CD4-positive, alpha-beta T cell (primary cell): ENCODE results near the gene SMIM38. TPM values are rescaled to one million over a fixed set of nuclear protein-coding genes. Genes with fewer than 3 reads are reported as not detected.
"Not testable (repeated sequence)": the region's sequence is repeated elsewhere in the genome, so short reads cannot be mapped to it uniquely, and the experiment has no call there.

ENCODE experiments used
- ATAC-seq: fragments of 200-7000 bp; cut with Tn5 transposase; one replicate; pipeline ENCODE4 v1.10.0; 2022; ENCODE audit warnings: mild to moderate bottlenecking; ENCODE audit not compliant: poor library complexity
- CTCF ChIA-PET: fragments of 350-600 bp; sonication (Branson Sonifier 250); formaldehyde crosslinking; loops from one replicate; lab custom pipeline; 2021; ENCODE audit warnings: antibody characterized with exemption, inconsistent platforms; lab: Charles Lee
- POLR2A ChIA-PET: fragments of 350-600 bp; sonication (Branson Sonifier 250); formaldehyde crosslinking; loops from one replicate; lab custom pipeline; 2021; ENCODE audit warnings: antibody characterized with exemption, inconsistent platforms; lab: Charles Lee
- DNase-seq, 14 experiments: peaks; one replicate each; pipeline ENCODE4 v3.0.0-alpha.2; 2013 to 2020; ENCODE audit warnings: mixed read lengths in 2 of 14
- H3K27ac ChIP-seq, 2 donors: one replicate each; pipeline versions ENCODE4 v1.5.1 to v1.7.0; 2013; ENCODE audit warnings: low read length in 2 of 2, low read depth in 1 of 2, mild to moderate bottlenecking in 1 of 2
- H3K27me3 ChIP-seq, 2 experiments: 1 replicate in 1 of 2; 2 replicates in 1 of 2; pipeline versions ENCODE4 v1.6.1 to v1.7.0; 2013; ENCODE audit warnings: low read length in 2 of 2, control low read depth in 1 of 2, mild to moderate bottlenecking in 1 of 2, moderate library complexity in 1 of 2; ENCODE audit not compliant: insufficient read depth in 2 of 2, control insufficient read depth in 1 of 2
- H3K36me3 ChIP-seq: one replicate; pipeline ENCODE4 v1.6.1; 2013; ENCODE audit warnings: low read length, control low read depth; ENCODE audit not compliant: insufficient read depth
- H3K4me1 ChIP-seq: one replicate; pipeline ENCODE4 v1.6.1; 2013; ENCODE audit warnings: low read length, control low read depth; ENCODE audit not compliant: insufficient read depth
- H3K4me3 ChIP-seq: one replicate; pipeline ENCODE4 v1.5.1; 2013; ENCODE audit warnings: mild to moderate bottlenecking, low read length, moderate library complexity
- H3K9me3 ChIP-seq, 2 experiments: 1 replicate in 1 of 2; 2 replicates in 1 of 2; pipeline versions ENCODE4 v1.6.1 to v1.7.0; 2013; ENCODE audit warnings: low read length in 2 of 2, mild to moderate bottlenecking in 2 of 2, control low read depth in 1 of 2, moderate library complexity in 1 of 2; ENCODE audit not compliant: control insufficient read depth in 1 of 2, insufficient read depth in 1 of 2
- H3K27ac Mint-ChIP-seq: one replicate; pipeline ENCODE4 v1.8.0; 2020; ENCODE audit warnings: mixed read lengths
- H3K27me3 Mint-ChIP-seq: one replicate; pipeline ENCODE4 v1.8.0; 2021; ENCODE audit warnings: mixed read lengths
- H3K36me3 Mint-ChIP-seq: one replicate; pipeline ENCODE4 v1.8.0; 2021; ENCODE audit warnings: low read depth, mixed read lengths
- H3K4me1 Mint-ChIP-seq: one replicate; pipeline ENCODE4 v1.8.0; 2021; ENCODE audit warnings: low read depth, mixed read lengths
- H3K4me3 Mint-ChIP-seq: one replicate; pipeline ENCODE4 v1.8.0; 2020; ENCODE audit warnings: mild to moderate bottlenecking, mixed read lengths
- H3K9me3 Mint-ChIP-seq: one replicate; pipeline ENCODE4 v1.8.0; 2020; ENCODE audit warnings: mixed read lengths
- CTCF ChIP-seq: fragments of 200-600 bp; IDR thresholded peaks from one replicate; pipeline ENCODE4 v1.8.0; 2022; ENCODE audit warnings: antibody characterized with exemption, mild to moderate bottlenecking
- intact Hi-C, 2 experiments: fragments of 100-400 bp; cut with DNase I in 1 of 2; cut with micrococcal nuclease in 1 of 2; formaldehyde crosslinking; loops; one replicate each; pipeline versions ENCODE4 v1.15.1 to v1.9.0; 2023 to 2025; cut with DNase I, micrococcal nuclease
- total RNA-seq, 174 experiments: library from RNA in 2 of 174; stranded (reverse) in 2 of 174; gene quantifications; one replicate each; pipeline ENCODE4 v1.2.3 and lab custom pipeline; 2021 to 2026

SMIM38 gene
- total RNA-seq, 2 experiments from 2014 or later = 0.08 to 0.30 TPM

DNA sequence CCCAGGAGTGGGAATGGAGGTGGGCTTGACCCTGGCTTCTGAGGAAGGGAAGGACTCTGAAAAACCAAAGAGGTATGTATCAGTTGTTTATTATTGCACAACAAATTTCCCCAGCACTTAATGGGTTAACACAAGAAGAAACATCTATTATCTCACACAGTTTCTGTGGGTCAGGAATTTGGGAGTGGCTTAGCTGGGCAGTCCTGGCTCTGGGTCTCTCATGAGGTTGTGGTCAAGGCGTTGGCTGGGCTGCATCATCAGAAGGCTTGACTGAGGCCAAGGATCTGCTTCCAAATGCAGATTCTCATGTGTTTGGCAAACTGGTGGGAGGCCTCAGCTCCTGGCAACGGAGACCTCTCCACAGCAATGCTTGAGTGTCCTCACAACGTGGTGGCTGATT, 17.5 kb upstream of the SMIM38 start:
- ChIA-PET CTCF (no interaction called here), POLR2A (no interaction called here)
- no peaks in the 10 kb centered on the region for H3K36me3 Mint-ChIP-seq

GRCh38 chr11:69140161-69140560, 15.6 kb upstream of the SMIM38 start:
- DNase-seq, H3K4me1 ChIP-seq, H3K4me1 Mint-ChIP-seq, H3K27ac ChIP-seq, H3K9me3 Mint-ChIP-seq, POLR2A ChIA-PET, H3K27me3 Mint-ChIP-seq, H3K9me3 ChIP-seq, H3K27ac Mint-ChIP-seq, ATAC-seq, CTCF ChIA-PET, intact Hi-C loops, H3K4me3 Mint-ChIP-seq, H3K36me3 Mint-ChIP-seq, H3K4me3 ChIP-seq, H3K27me3 ChIP-seq, H3K36me3 ChIP-seq: not testable (repeated sequence)

More for the DNA sequence above, 17.5 kb upstream of the SMIM38 start:
- no peak overlapping the region for H3K4me3 ChIP-seq
- Mint-ChIP-seq H3K9me3 (no peaks in the 10 kb centered on the region), H3K4me3 (no peak overlapping the region), H3K27ac (no peak overlapping the region), H3K4me1 (peaks cover 5% of the 10 kb centered on the region), H3K27me3 (no peaks in the 10 kb centered on the region)
- H3K27me3 ChIP-seq = no peaks in the 10 kb centered on the region
- peaks cover 0 to 4% of the 10 kb centered on the region in 2 experiments for H3K9me3 ChIP-seq
- no peak for ATAC-seq
- H3K4me1 ChIP-seq = peaks cover 8% of the 10 kb centered on the region
- H3K36me3 ChIP-seq = no peaks in the 10 kb centered on the region
- TF ChIP-seq CTCF = no peak
- DNase-seq = no peak
- H3K27ac ChIP-seq = no peak overlapping the region
- intact Hi-C loops = no loop called here

- Histone ChIP-seq H3K27me3 (no peaks in the 10 kb centered on the region), H3K9me3 (no peaks in the 10 kb centered on the region), H3K4me1 (peaks cover 8% of the 10 kb centered on the region), H3K27ac (no peak overlapping the region), H3K36me3 (no peaks in the 10 kb centered on the region), H3K4me3 (no peak overlapping the region)
- no peaks in the 10 kb centered on the region for H3K27me3 Mint-ChIP-seq
- H3K4me3 Mint-ChIP-seq = no peak overlapping the region
- intact Hi-C loops = no loop called here
- POLR2A ChIA-PET = no interaction called here
- no peak overlapping the region for H3K27ac Mint-ChIP-seq
- peaks cover 5% of the 10 kb centered on the region for H3K4me1 Mint-ChIP-seq
- DNase-seq (no peak), ATAC-seq (no peak)
- TF ChIP-seq CTCF = no peak
- CTCF ChIA-PET = no interaction called here
- H3K9me3 Mint-ChIP-seq = peaks cover 2% of the 10 kb centered on the region
- peaks cover 5% of the 10 kb centered on the region for H3K36me3 Mint-ChIP-seq
Measured at GRCh38 chr11:69140635-69141034, 15.1 kb upstream of the SMIM38 start.

DNA sequence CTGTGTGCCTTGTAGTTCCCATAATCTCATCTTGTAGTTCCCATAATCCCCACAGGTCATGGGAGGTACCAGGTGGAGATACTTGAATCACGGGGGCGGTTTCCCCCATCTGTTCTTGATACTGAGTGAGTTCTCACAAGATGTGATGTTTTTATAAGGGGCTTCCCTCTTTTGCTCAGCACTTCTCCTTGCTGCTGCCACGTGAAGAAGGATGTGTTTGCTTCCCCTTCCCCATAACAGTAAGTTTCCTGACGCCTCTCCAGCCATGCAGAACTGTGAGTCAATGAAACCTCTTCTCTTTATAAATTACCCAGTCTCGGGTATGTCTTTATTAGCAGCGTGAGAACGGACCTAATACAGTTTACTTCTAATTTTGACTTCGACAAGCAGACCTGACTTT, 14.0 kb upstream of the SMIM38 start:
- no peak for DNase-seq
- CTCF ChIA-PET = no interaction called here
- intact Hi-C loops = no loop called here

More for the DNA sequence above, 14.0 kb upstream of the SMIM38 start:
- ATAC-seq = no peak
- H3K27ac ChIP-seq = no peak overlapping the region
- H3K27me3 Mint-ChIP-seq = no peaks in the 10 kb centered on the region
- H3K9me3 Mint-ChIP-seq = peaks cover 8% of the 10 kb centered on the region
- no peak overlapping the region for H3K27ac Mint-ChIP-seq
- H3K36me3 Mint-ChIP-seq = peaks cover 16% of the 10 kb centered on the region
- no peak for TF ChIP-seq CTCF
- peaks cover 5% of the 10 kb centered on the region for H3K4me1 Mint-ChIP-seq
- H3K4me1 ChIP-seq = peaks cover 7% of the 10 kb centered on the region
- POLR2A ChIA-PET = no interaction called here
- H3K9me3 ChIP-seq = peaks cover under 1 to 11% of the 10 kb centered on the region in 2 experiments
- H3K27me3 ChIP-seq = no peaks in the 10 kb centered on the region
- no peak overlapping the region for H3K4me3 ChIP-seq
- no peak overlapping the region for H3K4me3 Mint-ChIP-seq
- no peaks in the 10 kb centered on the region for H3K36me3 ChIP-seq
